ENCODE results near the gene COL27A1.

Gene COL27A1

GRCh38 chr9:114177423-114178064 lies 22.2 kb downstream of the COL27A1 start:
- no peak overlapping the region for H3K4me3 ChIP-seq (ENCODE audit: low read depth, low read length)
- CTCF ChIA-PET = interaction anchor here (1.0 to 7.8 kb wide), 7 partner anchors 10 to 113 kb away, joined by 3 to 35 read pairs (median 6); partner anchors contain the start of gene COL27A1
- POLR2A ChIA-PET = interaction anchor here (1.0 to 1.2 kb wide), 2 partner anchors 16 to 21 kb away, joined by 3 to 4 read pairs; no protein-coding TSS in a partner anchor
- TF ChIP-seq, protein P1, sequence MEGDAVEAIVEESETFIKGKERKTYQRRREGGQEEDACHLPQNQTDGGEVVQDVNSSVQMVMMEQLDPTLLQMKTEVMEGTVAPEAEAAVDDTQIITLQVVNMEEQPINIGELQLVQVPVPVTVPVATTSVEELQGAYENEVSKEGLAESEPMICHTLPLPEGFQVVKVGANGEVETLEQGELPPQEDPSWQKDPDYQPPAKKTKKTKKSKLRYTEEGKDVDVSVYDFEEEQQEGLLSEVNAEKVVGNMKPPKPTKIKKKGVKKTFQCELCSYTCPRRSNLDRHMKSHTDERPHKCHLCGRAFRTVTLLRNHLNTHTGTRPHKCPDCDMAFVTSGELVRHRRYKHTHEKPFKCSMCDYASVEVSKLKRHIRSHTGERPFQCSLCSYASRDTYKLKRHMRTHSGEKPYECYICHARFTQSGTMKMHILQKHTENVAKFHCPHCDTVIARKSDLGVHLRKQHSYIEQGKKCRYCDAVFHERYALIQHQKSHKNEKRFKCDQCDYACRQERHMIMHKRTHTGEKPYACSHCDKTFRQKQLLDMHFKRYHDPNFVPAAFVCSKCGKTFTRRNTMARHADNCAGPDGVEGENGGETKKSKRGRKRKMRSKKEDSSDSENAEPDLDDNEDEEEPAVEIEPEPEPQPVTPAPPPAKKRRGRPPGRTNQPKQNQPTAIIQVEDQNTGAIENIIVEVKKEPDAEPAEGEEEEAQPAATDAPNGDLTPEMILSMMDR (IDR thresholded peaks at IDR 0.05; ENCODE audit: insufficient read depth, low read length, missing control alignments) = no peak
- DNase-seq (ENCODE audit: low read depth, low spot score) = no peak

DNA sequence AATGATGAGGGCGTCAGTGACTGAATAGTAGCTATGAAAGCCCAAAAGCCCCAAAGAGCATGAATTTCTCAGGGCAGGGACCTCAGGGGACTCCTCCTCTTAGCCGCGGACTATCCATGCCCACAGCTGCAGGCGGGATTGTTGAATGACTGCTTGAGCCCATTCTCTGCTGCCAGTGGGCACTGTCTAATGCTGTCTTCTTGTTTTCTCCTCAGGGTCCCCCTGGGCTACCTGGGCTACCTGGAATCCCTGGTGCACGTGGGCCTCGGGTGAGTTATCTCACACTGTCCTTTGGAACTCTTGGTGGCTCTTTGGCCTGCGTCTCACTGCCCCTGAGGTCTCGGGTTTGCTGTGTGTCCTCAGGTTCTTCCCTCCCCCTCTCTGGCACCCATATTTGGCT lies 22.7 kb downstream of the COL27A1 start:
- TF ChIP-seq, protein P1 (IDR thresholded peaks at IDR 0.05; ENCODE audit: insufficient read depth, low read length, missing control alignments) = no peak
- ChIA-PET POLR2A (no interaction called here), CTCF (interaction anchor here (1.0 to 7.8 kb wide), 6 partner anchors 9 to 112 kb away, joined by 3 to 35 read pairs (median 6); partner anchors contain the start of gene COL27A1)

GRCh38 chr9:114178756-114179450 lies 23.6 kb downstream of the COL27A1 start:
- DNase-seq (ENCODE audit: low read depth, low spot score) = no peak
- TF ChIP-seq, protein P1 (IDR thresholded peaks at IDR 0.05; ENCODE audit: insufficient read depth, low read length, missing control alignments) = no peak
- H3K4me3 ChIP-seq (ENCODE audit: low read depth, low read length) = no peak overlapping the region
- CTCF ChIA-PET = interaction anchor here (1.0 to 7.8 kb wide), 3 partner anchors 21 to 111 kb away, joined by 3 to 35 read pairs (median 19); partner anchors contain the start of gene COL27A1
- POLR2A ChIA-PET = no interaction called here

More for the DNA sequence above, 22.7 kb downstream of the COL27A1 start:
- no peak overlapping the region for H3K4me3 ChIP-seq (ENCODE audit: low read depth, low read length)
- DNase-seq (ENCODE audit: low read depth, low spot score) = no peak

GRCh38 chr9:114179516-114179915 lies 24.2 kb downstream of the COL27A1 start:
- DNase-seq (ENCODE audit: low read depth, low spot score) = no peak
- ChIA-PET CTCF (interaction anchor here (1.1 to 4.2 kb wide), 3 partner anchors 16 to 70 kb away, joined by 3 to 19 read pairs (median 3); partner anchors contain the start of gene COL27A1), POLR2A (no interaction called here)
- TF ChIP-seq, protein P1 (IDR thresholded peaks at IDR 0.05; ENCODE audit: insufficient read depth, low read length, missing control alignments) = no peak
- H3K4me3 ChIP-seq (ENCODE audit: low read depth, low read length) = no peak overlapping the region

DNA sequence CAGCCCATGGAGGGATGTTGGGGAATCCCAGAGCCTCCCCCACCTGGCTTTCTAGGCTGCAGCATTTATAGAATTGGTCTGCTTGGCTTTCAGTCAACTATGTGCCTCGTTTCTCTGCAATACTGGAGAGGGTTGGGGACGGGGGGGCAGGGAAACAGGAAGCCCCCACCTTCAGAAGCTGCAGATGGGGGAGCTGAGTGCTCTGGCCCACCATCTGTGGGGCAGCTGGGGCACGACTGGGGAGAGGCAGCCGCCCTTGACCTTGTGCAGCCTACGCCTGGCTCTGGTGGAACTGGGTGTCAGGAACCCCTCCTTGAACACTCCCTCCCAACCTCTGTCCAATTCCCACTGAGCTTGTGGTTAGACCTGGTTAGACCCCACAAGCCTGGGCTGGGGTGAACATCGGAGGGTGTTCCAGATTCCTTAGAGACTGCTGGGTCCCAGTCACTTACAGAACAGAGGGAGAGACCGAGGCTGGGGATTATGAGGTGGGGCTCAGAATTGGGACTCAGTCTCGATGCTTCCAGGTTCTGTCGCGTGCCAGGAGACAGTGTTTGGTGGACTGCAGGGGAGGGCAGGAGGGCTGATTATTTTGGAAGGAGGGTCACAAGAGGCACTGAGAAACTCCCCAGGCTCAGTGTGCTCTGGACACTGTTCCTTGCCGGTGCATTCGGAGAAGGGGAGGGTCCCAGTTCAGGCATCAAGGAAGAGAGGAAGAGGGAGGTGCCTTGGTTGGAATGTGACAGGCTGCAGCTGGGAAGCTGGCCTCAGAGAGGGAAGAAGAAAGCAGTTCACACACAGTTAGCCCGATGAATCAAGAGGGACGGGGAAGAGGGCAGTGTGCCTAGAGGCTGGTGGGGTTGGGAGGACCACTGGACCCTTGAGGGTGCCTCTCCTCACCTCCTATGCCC lies 25.6 kb downstream of the COL27A1 start:
- no peak for DNase-seq (ENCODE audit: low read depth, low spot score)
- POLR2A ChIA-PET = interaction anchor here (1.2 kb wide), 1 partner anchor 110 kb away, joined by 3 read pairs; no protein-coding TSS in a partner anchor
- CTCF ChIA-PET = interaction anchor here (0.9 to 2.1 kb wide), 9 partner anchors 11 to 110 kb away, joined by 3 to 7 read pairs (median 4); partner anchors contain the start of gene COL27A1
- TF ChIP-seq, protein P1 (IDR thresholded peaks at IDR 0.05; ENCODE audit: insufficient read depth, low read length, missing control alignments) = no peak
- H3K4me3 ChIP-seq (ENCODE audit: low read depth, low read length) = no peak overlapping the region
